Head of caudate nucleus (tissue), 42 donors: ENCODE data around the gene ZMIZ1.

Experiments used
- DNase-seq, 42 donors: peaks; one replicate each; pipeline versions ENCODE4 v3.0.0 to v3.0.0-alpha.2; 2020 to 2021; ENCODE audit warnings: mixed read lengths in 7 of 42
- intact Hi-C: fragments of 100-400 bp; cut with DNase I; formaldehyde crosslinking; loops from one replicate; pipeline ENCODE4 v1.15.0; 2022

The ZMIZ1 gene

GRCh38 chr10:79285315-79286197 is 216.8 kb downstream of the ZMIZ1 start:
- DNase-seq, result no peak
- intact Hi-C loops, result loop anchor here (5.0 kb wide), 1 partner anchor 43 kb away; no protein-coding TSS in a partner anchor

- intact Hi-C loops, result loop anchor here (5.0 kb wide), 1 partner anchor 44 kb away; no protein-coding TSS in a partner anchor
- DNase-seq, result peak; percentile 59 to 95 (median 82)
Observed at GRCh38 chr10:79286318-79286951, 217.7 kb downstream of the ZMIZ1 start.

DNA sequence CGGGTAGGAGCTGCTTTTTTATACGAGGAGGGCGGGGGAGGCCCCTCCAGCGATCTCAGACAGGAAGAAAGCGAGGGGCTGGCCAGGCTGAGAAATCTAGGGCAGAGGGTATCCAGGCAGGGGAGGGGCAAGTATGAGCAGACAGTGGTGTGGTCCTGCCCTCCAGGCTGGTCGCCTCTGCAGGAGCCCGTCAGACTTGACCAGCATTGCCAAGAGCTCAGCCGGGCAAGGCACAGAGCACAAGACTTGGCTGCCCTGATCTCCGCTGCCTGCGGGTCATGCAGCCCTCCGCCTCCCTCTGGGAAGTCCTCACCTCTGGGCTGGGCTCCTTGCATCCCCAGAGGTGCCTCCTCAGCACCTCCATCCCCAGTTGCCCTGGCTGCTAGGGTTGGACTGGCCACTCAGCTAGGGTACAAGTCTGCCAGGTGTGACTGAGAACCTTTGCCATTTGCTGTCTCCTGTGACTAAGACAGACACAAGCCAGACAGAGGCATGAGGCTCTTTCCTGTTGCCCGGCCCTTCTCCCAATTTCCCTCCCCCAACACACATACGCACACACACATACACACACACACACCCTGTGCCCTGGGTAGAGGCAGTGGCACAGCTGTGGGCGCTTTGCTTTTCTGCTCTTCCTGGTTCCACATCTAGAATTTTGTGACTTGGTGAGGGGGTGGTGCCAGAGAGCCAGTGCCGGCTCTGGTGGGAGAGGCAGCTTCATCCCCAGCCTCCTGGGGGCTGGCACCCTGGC is 219.4 kb downstream of the ZMIZ1 start:
- intact Hi-C loops, result loop anchor here (5.0 kb wide), 1 partner anchor 46 kb away; no protein-coding TSS in a partner anchor
- peak in 2 of 42 donors; percentile 30 to 46 for DNase-seq

DNA sequence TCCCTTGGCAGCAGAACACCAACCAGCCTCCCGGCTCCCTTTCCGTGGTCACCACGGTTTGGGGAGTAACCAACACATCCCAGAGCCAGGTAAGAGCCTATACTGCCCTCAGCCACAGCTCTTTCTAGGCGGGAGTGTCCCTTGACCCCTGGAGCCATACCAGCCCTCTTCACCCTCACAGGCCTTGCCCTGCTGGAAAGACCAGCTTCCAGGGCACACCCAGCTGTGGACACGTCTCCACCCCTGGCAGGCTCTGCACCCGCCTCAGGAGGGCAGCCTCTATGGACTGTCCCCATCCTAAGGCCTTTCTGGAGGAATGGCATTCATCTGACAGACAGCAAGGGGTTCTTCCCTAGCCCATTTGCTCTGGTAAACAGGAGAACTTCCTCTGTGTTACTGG is 221.0 kb downstream of the ZMIZ1 start:
- DNase-seq, result no peak
- intact Hi-C loops, result loop anchor here (5.0 kb wide), 1 partner anchor 48 kb away; no protein-coding TSS in a partner anchor

- DNase-seq, result no peak
- intact Hi-C loops, result no loop called here
Observed at GRCh38 chr10:79292026-79292766, 223.4 kb downstream of the ZMIZ1 start.

DNA sequence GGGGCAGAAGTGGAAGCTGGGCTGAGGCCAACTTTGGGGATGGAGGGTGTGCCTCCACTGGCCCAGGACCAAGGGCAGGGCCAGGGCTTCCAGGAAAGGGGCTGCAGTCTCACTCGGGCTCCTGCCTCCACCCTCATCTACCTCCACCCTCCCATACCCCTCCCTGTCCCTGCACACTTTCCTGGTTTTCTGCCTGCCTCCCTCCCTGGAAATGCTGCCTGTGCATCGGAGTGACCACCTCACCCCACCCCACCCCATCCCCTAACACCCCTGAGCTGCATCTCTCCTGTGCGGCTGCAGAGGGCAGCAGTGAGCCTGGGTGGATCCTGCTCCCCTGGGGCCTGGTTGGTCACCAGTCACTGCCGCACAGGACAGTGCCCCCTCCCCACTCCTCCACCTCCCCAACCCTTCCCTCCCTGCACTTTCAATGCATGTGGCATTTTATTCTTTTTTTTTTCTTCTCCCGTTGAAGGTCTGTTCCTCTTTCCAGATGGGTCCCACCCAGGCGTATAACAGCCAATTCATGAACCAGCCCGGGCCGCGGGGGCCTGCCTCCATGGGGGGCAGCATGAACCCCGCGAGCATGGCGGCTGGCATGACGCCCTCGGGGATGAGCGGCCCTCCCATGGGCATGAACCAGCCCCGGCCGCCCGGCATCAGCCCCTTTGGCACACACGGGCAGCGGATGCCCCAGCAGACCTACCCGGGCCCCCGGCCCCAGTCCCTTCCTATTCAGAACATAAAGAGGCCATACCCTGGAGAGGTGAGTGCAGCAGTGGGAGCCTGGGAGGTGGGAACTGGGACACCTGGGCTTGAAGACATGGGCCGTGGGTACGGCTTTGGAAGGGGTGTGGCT is 224.4 kb downstream of the ZMIZ1 start:
- DNase-seq, result peak in 20 of 42 donors; percentile 38 to 81 (median 64)
- intact Hi-C loops, result no loop called here

GRCh38 chr10:79293841-79294581 is 225.2 kb downstream of the ZMIZ1 start:
- peak in 8 of 42 donors; percentile 41 to 71 (median 46) for DNase-seq
- intact Hi-C loops, result no loop called here

GRCh38 chr10:79295563-79295962 is 226.8 kb downstream of the ZMIZ1 start:
- intact Hi-C loops, result no loop called here
- DNase-seq, result peak in 9 of 42 donors; percentile 26 to 64 (median 44)

DNA sequence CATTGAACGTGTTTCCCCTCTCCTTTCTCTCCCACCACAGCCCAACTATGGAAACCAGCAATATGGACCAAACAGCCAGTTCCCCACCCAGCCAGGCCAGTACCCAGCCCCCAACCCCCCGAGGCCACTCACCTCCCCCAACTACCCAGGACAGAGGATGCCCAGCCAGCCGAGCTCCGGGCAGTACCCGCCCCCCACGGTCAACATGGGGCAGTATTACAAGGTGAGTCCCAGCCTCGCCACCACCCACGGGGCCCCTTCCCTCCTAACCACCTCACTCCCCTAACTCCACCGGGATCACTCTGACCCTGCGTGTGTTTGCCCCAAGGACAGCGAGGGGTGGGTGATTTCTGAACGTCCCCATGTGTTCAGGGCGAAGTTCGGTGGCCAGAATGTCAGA is 227.7 kb downstream of the ZMIZ1 start:
- DNase-seq, result no peak

GRCh38 chr10:79298403-79299244 is 229.9 kb downstream of the ZMIZ1 start:
- intact Hi-C loops, result no loop called here
- peak in 22 of 42 donors; percentile 33 to 81 (median 53) for DNase-seq

More for the DNA sequence above, 227.7 kb downstream of the ZMIZ1 start:
- intact Hi-C loops, result no loop called here

DNA sequence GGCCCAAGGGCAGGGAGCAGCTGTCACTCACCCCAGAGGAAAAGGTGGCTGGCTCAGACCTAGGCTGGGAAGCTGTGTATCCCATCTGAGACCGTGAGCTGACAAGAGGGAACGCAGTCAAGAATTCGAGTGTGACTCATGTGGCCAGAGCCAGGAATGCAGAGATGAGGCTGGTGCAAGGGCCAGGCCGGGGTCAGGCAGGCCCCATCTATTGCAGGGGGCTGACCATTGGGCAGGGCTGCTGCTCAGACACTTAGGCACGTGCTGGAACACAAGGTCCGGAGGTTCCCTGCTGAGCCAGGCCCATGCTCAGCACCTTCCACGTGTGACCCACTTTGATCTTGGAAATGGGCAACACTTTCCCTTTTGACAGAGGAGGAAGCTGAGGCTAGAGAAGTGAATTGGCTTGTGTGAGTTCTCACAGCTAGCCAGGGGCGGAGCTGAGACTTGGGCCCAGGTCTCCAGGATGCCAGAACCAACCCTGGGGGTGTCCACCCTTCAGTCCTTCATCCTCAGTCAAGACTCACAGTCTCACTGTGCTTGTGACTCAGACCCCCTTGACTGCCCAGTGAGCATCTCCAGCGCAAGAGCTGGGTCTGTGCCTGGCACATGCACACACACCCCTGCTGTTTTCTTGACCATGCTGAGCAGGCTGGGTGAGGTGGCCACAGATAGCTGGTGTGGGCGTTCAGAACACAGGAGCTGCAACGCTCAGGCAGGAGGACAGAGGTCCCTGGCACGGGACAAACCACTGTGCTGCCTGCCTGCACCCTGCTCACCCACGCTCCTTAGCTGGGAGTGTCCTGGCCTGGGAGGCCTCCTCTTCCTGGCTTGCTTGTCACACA is 230.9 kb downstream of the ZMIZ1 start:
- intact Hi-C loops, result no loop called here
- no peak for DNase-seq

GRCh38 chr10:79300711-79301110 is 231.9 kb downstream of the ZMIZ1 start:
- intact Hi-C loops, result no loop called here
- DNase-seq, result no peak

DNA sequence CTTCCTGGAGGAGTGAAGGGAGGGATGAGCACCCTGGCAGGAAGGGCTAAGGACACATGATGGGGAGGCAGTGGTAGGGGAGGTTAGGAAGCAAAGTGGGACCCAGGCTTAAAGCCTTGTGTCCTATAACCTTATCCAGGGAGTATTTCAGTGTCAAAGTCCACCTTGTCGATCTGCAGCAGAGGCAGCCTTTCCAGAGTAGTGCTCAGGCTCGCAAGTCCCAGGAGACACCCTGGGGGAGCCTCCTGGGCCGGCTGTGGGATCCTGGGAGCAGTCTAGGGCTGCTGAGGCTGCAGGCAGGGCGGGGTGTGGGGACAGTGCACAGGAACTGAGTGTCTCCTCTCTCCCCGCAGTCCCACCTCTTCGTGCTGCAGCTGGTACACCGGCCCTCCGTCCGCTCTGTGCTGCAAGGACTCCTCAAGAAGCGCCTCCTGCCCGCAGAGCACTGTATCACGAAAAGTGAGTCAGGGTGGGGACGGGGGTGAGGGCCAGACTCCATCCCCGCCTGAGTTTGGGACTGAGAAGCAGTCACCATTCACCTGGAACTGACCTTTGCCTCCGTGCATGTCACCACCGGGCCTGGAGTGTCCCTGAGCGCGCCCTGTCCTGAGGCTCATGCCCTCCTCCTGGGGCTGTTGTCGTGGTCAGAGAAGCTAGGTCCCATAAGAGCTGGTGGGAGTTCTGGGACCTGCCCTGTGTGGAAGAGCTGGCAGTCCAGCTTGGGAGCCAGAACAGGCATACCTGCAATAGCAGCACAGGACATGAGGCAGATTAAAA is 233.2 kb downstream of the ZMIZ1 start:
- intact Hi-C loops, result no loop called here
- no peak for DNase-seq

DNA sequence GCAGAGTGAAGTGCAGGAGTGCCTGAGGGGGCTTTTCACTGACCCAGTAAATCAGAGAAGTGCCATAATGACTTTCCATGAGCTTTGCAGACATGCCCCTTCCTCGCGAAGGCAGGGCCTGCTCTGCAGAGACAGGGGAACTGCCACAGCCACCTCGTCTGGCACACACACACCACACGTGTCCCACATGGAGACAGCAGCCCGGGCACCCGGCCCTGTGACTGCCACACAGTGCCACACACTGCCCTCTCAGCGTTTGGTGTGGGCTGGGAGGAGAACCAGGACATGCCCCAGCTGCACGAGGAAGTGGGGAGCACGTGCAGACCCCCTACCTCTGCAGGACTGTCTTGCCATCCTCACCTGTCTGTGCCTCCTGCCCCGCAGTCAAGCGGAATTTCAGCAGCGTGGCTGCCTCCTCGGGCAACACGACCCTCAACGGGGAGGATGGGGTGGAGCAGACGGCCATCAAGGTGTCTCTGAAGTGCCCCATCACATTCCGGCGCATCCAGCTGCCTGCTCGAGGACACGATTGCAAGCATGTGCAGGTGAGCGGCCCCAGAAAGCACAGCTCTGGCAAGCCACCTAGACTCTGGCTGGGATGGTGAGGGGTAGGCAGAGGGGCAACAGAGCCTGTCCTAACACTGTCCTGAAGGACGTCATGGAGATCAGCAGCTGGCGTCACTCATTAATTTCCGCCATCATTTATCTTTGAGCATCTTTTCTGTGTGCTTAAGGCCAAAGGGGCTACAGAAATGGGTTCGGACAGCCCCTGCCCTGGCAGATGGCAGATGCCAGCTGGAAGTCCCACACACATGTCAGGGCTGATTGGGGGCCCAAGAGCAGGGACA is 235.1 kb downstream of the ZMIZ1 start:
- intact Hi-C loops, result no loop called here
- no peak for DNase-seq
